Motor neuron (in vitro differentiated cells): ENCODE data around the gene PKN2. TPM values are rescaled to one million over a fixed set of nuclear protein-coding genes. Genes with fewer than 3 reads are reported as not detected.

Experiments used
- ATAC-seq, 8 experiments: fragments of 200-7000 bp; cut with Tn5 transposase; replicated peaks in 6 of 8; 2 replicates each; pipeline ENCODE4 v1.8.0; 2021; ENCODE audit warnings: mild to moderate bottlenecking in 8 of 8, moderate library complexity in 8 of 8
- H3K27ac ChIP-seq, 2 donors: fragments of 250-450 bp; sonication (Bioruptor Pico); 2 replicates each; pipeline ENCODE4 v1.9.0; 2021; ENCODE audit warnings: antibody characterized with exemption in 2 of 2, mild to moderate bottlenecking in 2 of 2, moderate library complexity in 1 of 2
- H3K4me1 ChIP-seq, 2 donors: fragments of 250-450 bp; sonication (Bioruptor Pico); replicated peaks in 1 of 2; 2 replicates each; pipeline ENCODE4 v1.6.1; 2021; ENCODE audit warnings: antibody characterized with exemption in 2 of 2, mild to moderate bottlenecking in 2 of 2, moderate library complexity in 1 of 2
- H3K4me3 ChIP-seq, 5 donors: fragments of 250-450 bp; sonication (Bioruptor Pico); 2 replicates each; pipeline ENCODE4 v1.9.0; 2021; ENCODE audit warnings: antibody characterized with exemption in 5 of 5, mild to moderate bottlenecking in 5 of 5, moderate library complexity in 4 of 5
- WGBS, 10 experiments: fragments of 450-650 bp; shearing (Covaris generic); methylation state at CpG; one replicate each; pipeline ENCODE4 v1.0.0; 2022; 5-methylcytosine and 5-hydroxymethylcytosine counted together
- in situ Hi-C, 9 experiments: fragments of 400-800 bp; cut with MboI; loops; one replicate each; pipeline ENCODE4 v1.15.0; 2021; ENCODE audit warnings: low sequenced_read_pairs in 9 of 9, low pct_unique_long_range_greater_than_20kb in 2 of 9; ENCODE audit not compliant: unreplicated experiment in 9 of 9
- total RNA-seq, 8 experiments: library from RNA; unstranded; fragments of 300-600 nt; gene quantifications; 2 replicates each; pipeline versions ENCODE4 v1.2.3 to v1.2.4, GENCODE V29; 2022

PKN2 gene
- total RNA-seq, 8 experiments from 2014 or later: 19.9 to 51.5 (median 32.7) TPM

DNA sequence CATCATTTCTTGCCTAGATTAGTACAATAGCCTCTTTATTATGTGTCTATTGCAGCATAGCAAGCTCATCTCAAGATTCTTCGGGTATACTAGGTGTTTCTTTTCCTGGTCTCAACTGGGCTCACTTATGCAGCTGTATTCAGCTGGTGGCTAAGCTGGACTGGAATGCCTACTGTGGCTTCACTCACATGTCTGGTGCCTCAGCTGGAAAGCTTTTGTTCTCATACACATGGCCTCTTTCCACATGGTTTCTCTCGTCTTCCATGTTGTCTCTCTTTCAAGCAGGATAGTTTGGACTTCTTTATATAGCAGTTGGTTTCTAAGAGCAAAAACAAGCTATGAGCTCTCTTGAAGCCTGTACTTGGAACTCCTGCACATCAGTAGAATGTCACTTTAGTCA lies 45.2 kb downstream of the PKN2 start:
- in situ Hi-C loops: no loop called here
- 94 to 100% (median 100%) methylated on average over 1 to 2 of the region's 2 CpGs; no CpG with 5 or more reads in 4 of the 10 experiments for WGBS, 10 experiments

DNA sequence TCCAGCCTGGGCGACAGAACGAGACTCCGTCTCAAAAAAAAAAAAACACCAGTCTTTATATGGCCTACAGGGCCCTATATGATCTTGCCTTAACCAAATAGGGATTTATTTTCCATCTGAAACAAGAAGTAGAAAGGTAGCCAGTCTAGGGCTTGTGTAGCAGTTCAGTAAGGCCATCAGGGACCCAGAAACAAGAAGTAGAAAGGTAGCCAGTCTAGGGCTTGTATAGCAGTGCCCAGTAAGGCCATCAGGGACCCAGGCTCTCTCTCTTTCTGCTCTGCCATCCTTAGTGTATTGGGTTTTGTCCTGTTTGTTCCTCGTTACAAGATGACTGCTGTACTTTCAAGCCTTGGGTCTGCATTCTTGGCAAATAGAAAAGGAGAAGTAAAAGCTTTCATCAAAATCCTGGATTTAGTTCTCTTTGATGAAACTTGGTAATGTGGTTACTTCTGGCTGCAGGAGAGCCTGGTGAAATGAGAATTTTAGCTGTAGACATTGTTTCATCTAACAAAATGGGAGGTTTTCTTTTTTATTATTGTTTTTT lies 46.1 kb downstream of the PKN2 start:
- no peak overlapping the region for H3K27ac ChIP-seq
- 63 to 100% (median 93%) methylated on average over 1 to 4 of the region's 4 CpGs; no CpG with 5 or more reads in 2 of the 10 experiments for WGBS, 10 experiments
- in situ Hi-C loops: no loop called here
- ATAC-seq: no peak
- no peaks in the 10 kb centered on the region for H3K4me1 ChIP-seq
- no peak overlapping the region for H3K4me3 ChIP-seq

More for the DNA sequence above, 45.2 kb downstream of the PKN2 start:
- no peak overlapping the region for H3K27ac ChIP-seq
- no peaks in the 10 kb centered on the region for H3K4me1 ChIP-seq
- ATAC-seq: no peak
- no peak overlapping the region for H3K4me3 ChIP-seq

DNA sequence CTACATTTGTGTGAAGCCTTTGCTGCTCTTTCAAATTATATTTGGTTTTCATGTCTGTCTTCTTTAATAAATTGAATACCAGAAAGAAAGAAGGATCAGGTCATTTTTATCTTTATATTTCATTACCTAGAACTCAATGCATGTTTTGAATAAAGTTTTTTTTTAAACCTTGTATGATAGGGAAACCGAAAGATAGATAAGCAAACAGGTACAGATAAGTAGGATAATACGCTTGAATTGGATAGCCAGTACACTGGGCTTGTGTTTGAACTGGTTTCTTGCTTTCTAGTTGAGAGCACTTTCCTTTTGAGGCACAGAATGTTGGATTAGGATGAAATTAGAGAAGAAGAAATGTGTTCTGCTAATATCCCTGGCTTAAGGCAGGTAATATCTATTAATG lies 46.9 kb downstream of the PKN2 start:
- Histone ChIP-seq H3K27ac (no peak overlapping the region), H3K4me3 (no peak overlapping the region), H3K4me1 (no peaks in the 10 kb centered on the region)
- ATAC-seq: peak in 1 of 8 experiments; percentile 11
- WGBS, 10 experiments: 67 to 100% (median 100%) methylated on average over 1 to 2 of the region's 2 CpGs; no CpG with 5 or more reads in 1 of the 10 experiments
- in situ Hi-C loops: no loop called here

DNA sequence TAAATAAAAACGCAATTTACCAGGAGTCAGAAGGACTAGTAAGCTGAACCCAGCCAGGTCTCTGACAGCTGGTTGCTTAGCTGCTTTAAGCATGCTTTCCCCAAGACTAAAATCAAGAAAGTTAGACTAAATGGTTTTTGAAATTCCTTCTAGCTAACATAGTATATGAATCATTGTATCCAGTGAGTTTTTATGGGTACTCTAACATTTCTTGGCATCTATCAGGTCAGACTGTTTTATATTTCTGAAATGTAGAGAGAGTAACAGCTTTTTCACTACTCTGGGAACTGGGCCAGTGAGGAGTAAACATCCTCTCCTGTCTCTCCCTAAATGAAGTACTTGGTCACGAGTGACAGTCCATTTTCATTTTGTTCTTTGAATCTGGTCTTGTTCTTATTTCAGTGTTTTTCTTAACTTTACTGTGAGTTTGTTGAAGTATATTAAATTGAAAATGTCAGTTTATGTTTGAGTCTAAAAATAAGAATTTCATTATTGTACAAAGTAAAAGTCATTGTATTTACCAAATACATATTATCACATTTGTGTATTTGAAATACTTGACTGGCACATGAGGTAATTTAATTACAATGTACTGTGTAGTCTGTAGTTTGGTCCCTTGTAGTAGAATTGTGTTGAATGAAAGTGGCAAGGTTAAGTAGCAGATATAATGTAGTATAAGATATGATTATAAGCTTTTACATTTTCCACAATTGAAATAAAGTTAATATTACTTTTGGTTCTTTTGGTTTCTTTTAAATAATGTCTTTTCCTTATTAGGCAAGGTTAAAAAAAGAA lies 47.6 kb downstream of the PKN2 start:
- Histone ChIP-seq H3K27ac (no peak overlapping the region), H3K4me1 (no peaks in the 10 kb centered on the region), H3K4me3 (no peak overlapping the region)
- 4 to 90% (median 40%) methylated on average over 1 to 2 of the region's 2 CpGs; no CpG with 5 or more reads in 1 of the 10 experiments for WGBS, 10 experiments
- peak in 5 of 8 experiments; percentile 50 to 96 (median 86) for ATAC-seq
- in situ Hi-C loops: no loop called here

DNA sequence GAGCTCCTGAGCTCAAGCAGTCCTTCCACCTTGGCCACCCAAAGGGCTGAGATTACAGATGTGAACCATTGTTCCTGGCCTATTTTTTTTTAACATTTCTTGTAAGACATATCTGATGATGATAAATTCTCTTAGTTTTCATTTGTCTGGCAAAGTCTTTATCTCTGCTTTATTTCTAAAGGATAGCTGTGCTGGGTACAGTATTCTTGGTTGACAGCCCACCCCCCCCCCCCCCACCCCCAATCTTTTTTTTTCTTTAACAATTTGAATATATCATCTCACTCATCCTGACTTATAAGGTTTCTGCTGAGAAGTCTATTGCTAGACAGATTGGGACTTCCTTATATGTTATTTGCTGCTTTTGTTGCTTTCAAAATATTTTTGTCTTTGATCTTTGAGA lies 51.3 kb downstream of the PKN2 start:
- H3K4me3 ChIP-seq: no peak overlapping the region
- no peak overlapping the region for H3K27ac ChIP-seq
- no peaks in the 10 kb centered on the region for H3K4me1 ChIP-seq
- ATAC-seq: no peak
- in situ Hi-C loops: no loop called here

DNA sequence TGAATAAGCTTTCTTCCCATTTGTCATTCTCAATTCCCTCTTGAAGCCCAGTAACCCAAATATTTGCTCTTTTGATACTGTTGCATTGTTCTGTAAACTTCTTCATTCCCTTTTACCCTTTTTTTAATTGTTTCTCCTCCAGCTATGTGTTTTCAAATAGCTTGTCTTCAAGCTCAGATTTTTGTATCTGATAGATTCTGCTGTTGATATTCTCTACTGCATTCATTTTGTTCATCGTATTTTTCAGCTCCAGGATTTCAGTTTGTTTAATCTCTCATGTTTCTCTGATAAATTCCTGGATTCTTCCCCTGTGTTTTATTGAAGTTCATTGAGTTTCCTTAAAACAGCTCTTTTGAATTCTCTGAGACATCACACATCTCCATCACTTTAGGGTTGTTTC lies 51.8 kb downstream of the PKN2 start:
- no peak overlapping the region for H3K4me3 ChIP-seq
- no peak for ATAC-seq
- H3K27ac ChIP-seq: no peak overlapping the region
- in situ Hi-C loops: no loop called here
- WGBS, 10 experiments: 82 to 100% (median 97%) methylated on average over 1 of the region's 1 CpG
- H3K4me1 ChIP-seq: no peaks in the 10 kb centered on the region

DNA sequence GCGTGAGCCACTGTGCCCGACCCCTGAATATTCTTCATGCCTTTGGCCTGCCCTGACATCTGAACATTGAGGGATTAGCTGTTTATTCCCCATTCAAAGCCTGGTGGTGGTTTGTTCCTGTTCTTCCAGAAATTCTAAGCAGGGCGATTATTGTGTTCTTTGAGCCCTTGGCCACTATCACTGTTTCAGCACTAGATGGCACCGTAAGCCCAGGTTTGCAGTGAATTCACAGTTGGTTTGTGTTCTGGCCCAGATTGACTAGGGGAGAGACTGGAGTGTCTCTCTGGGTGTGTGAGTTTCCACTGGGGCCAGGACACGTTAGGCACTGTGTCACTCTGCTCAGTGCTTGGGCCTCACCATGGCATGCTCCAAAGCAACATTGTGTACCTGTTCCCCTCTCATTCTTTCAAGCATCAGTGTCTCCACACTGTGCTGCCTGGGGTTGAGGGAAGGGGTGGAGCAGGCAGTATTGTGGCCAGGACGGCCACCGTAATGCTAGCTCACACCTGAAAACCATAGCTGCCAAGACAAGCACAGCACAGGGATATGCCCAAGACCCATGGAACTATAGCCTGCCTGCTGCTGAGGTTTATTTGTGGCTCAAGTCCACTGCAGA lies 52.7 kb downstream of the PKN2 start:
- WGBS, 10 experiments: 37 to 100% (median 94%) methylated on average over 1 to 7 of the region's 7 CpGs
- H3K27ac ChIP-seq: no peak overlapping the region
- H3K4me1 ChIP-seq: no peaks in the 10 kb centered on the region
- ATAC-seq: peak in 3 of 8 experiments; percentile 83 to 94 (median 90)
- in situ Hi-C loops: no loop called here
- H3K4me3 ChIP-seq: no peak overlapping the region

DNA sequence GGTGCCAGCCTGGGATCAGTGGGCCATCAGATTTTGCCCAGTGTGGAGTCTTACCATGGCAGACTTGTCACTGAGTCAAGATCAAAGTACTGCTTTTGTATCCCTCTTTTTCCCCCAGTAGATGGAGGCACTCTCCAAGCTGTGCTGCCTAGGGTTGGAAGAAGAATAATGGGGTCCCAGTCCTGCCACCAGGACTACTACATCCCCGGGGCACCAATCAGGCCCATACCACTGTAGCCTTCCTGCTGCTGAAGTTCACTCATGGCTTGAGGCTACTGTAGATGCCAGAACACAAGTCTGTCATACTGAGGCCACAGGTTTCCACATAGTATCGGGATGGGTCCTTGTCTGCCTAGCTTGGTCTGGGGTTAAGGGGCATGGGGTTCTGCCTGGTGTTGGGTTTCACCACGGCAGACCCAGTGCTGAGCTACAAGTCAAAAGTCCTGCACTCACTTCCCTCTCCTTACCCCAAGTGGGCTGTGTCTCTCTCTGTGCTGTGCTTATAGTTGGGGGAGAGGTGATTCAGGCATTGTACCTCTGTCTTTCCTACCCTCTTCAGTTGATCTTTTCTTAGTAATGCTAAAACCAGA lies 53.4 kb downstream of the PKN2 start:
- Histone ChIP-seq H3K4me3 (no peak overlapping the region), H3K4me1 (no peaks in the 10 kb centered on the region), H3K27ac (no peak overlapping the region)
- WGBS, 10 experiments: 75 to 100% (median 95%) methylated on average over 1 to 3 of the region's 3 CpGs; no CpG with 5 or more reads in 4 of the 10 experiments
- ATAC-seq: no peak
- in situ Hi-C loops: no loop called here

DNA sequence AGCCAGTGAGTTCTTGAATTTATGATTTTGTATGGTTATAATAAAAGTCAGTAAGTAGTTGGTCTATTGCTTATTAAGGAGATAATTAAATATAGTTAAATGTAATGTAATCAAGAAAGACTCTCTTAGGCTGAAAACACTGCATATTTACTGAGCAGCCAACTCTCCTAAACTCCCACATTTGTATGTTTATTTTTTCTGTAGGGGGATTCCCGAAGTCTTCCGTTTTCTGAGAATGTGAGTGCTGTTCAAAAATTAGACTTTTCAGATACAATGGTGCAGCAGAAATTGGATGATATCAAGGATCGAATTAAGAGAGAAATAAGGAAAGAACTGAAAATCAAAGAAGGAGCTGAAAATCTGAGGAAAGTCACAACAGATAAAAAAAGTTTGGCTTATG lies 56.7 kb downstream of the PKN2 start:
- no peak overlapping the region for H3K27ac ChIP-seq
- H3K4me1 ChIP-seq: no peaks in the 10 kb centered on the region
- no peak for ATAC-seq
- 61 to 100% (median 94%) methylated on average over 1 to 3 of the region's 3 CpGs for WGBS, 10 experiments
- in situ Hi-C loops: no loop called here
- no peak overlapping the region for H3K4me3 ChIP-seq

DNA sequence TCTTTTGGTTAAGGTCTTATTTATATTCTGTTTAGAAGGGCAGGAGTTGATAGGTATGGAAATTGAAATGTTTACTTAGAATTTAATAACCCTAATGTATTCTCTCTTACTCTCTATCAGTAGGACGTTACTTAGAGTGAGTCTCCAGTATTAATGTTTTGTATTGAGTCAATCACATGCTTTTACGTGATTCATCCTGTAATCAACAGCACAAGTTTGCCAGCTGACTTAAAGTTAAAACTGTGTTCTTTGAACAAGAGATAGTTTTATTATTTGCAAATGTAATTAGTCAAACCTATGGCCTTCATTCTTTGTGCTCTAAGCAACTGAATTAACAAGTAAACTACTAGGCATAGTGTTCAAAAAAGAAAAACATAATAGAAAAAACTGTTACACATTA lies 57.3 kb downstream of the PKN2 start:
- H3K27ac ChIP-seq: no peak overlapping the region
- in situ Hi-C loops: no loop called here
- 31 to 100% (median 82%) methylated on average over 2 of the region's 2 CpGs; no CpG with 5 or more reads in 1 of the 10 experiments for WGBS, 10 experiments
- peak in 2 of 8 experiments; percentile 52 to 63 for ATAC-seq
- no peaks in the 10 kb centered on the region for H3K4me1 ChIP-seq
- no peak overlapping the region for H3K4me3 ChIP-seq

DNA sequence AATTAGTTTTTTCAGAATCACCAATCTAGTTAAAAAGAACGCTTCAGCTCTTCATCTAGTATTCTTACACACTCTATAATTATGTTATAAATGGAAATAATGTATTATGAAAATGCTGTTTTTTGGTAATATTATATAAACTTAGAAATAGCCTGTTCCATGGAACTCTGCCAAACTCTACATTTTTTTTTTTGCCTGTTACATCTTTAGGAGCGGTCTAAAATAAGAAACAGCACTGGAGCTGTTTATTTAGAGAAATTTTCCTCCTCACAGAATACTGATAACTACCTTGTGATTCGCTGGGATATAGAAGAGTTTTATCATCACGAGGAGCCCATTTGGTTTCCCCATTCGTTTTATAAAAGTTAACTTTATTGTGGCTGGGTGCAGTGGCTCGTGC lies 58.5 kb downstream of the PKN2 start:
- no peaks in the 10 kb centered on the region for H3K4me1 ChIP-seq
- H3K27ac ChIP-seq: no peak overlapping the region
- H3K4me3 ChIP-seq: no peak overlapping the region
- in situ Hi-C loops: no loop called here
- 86 to 100% (median 96%) methylated on average over 2 to 6 of the region's 6 CpGs; no CpG with 5 or more reads in 1 of the 10 experiments for WGBS, 10 experiments
- no peak for ATAC-seq

DNA sequence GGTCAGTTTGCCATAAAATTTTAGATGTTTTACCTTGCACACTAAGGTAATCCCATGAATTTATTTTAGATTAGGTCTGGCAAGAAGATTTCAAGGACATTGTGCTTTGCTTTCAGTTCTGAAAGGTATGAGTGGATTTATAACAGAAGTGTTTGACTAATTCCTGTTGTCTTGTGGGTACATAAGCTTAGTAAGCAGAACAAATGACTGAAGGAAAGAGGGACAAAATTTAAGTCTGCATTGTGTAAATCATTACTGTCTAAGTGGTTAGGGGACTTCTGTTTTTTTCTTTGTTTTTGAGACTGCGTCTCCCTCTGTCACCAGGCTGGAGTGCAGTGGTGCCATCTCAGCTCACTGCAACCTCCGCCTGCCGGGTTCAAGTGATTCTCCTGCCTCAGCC lies 60.1 kb downstream of the PKN2 start:
- Histone ChIP-seq H3K4me1 (no peaks in the 10 kb centered on the region), H3K27ac (no peak overlapping the region), H3K4me3 (no peak overlapping the region)
- WGBS, 10 experiments: 90 to 100% (median 100%) methylated on average over 1 to 3 of the region's 3 CpGs; no CpG with 5 or more reads in 5 of the 10 experiments
- in situ Hi-C loops: no loop called here
- no peak for ATAC-seq

DNA sequence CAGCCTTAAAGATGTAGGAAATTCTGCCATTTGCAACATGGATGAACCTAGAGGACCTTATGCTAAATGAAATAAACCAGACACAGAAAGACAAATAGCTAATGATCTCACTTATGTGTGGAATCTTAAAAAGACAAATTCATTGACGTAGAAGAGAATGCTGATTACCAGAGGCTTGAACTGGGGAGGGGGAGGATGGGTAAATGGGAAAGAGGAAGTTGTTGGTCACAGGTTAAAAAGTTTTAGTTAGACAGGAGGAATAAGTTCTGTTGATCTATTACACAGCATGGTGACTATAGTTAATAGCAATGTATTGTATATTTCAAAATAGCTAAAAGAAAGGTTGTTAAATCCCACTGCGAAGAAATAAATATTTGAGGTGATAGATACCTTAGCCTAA lies 62.8 kb downstream of the PKN2 start:
- no peak for ATAC-seq
- Histone ChIP-seq H3K27ac (no peak overlapping the region), H3K4me3 (no peak overlapping the region), H3K4me1 (no peaks in the 10 kb centered on the region)
- 75 to 100% (median 100%) methylated on average over 1 to 2 of the region's 2 CpGs for WGBS, 10 experiments
- in situ Hi-C loops: no loop called here
